Kidney epithelial cell (primary cell): Measurements from ENCODE around the gene PPP1CC. TPM values are rescaled to one million over a fixed set of nuclear protein-coding genes. Genes with fewer than 3 reads are reported as not detected.

Source experiments
- DNase-seq: peaks from one replicate; pipeline ENCODE4 v3.0.0-alpha.2; 2010; ENCODE audit warnings: low read depth
- H3K27me3 ChIP-seq: 2 replicates; pipeline ENCODE4 v1.6.0; 2011; ENCODE audit warnings: low read length; ENCODE audit not compliant: control insufficient read depth, insufficient read depth
- H3K36me3 ChIP-seq: 2 replicates; pipeline ENCODE4 v1.5.1; 2011; ENCODE audit warnings: low read length; ENCODE audit not compliant: control insufficient read depth, insufficient read depth
- H3K4me3 ChIP-seq: 2 replicates; pipeline ENCODE4 v1.5.1; 2011; ENCODE audit warnings: low read depth, mild to moderate bottlenecking, control low read depth, low read length
- total RNA-seq: library from RNA; depleted of rRNA; stranded (reverse); fragments of >200 nt; gene quantifications from 2 replicates; pipeline ENCODE4 v1.2.3, GENCODE V29; 2015
- TF ChIP-seq, protein P1 (sequence below): IDR thresholded peaks from 2 replicates; pipeline ENCODE4 v1.5.1; 2011; ENCODE audit warnings: mild to moderate bottlenecking, moderate library complexity, low read length, control low read depth, inconsistent platforms; ENCODE audit not compliant: insufficient read depth, poor library complexity, severe bottlenecking

PPP1CC gene
- total RNA-seq, 1 donor from 2014 or later, result 93.1 TPM

GRCh38 chr12:110680032-110680431 is 62.7 kb downstream of the PPP1CC start:
- no peak for DNase-seq
- no peak overlapping the region for H3K4me3 ChIP-seq
- H3K36me3 ChIP-seq, result no peaks in the 10 kb centered on the region
- no peaks in the 10 kb centered on the region for H3K27me3 ChIP-seq
- TF ChIP-seq, protein P1, sequence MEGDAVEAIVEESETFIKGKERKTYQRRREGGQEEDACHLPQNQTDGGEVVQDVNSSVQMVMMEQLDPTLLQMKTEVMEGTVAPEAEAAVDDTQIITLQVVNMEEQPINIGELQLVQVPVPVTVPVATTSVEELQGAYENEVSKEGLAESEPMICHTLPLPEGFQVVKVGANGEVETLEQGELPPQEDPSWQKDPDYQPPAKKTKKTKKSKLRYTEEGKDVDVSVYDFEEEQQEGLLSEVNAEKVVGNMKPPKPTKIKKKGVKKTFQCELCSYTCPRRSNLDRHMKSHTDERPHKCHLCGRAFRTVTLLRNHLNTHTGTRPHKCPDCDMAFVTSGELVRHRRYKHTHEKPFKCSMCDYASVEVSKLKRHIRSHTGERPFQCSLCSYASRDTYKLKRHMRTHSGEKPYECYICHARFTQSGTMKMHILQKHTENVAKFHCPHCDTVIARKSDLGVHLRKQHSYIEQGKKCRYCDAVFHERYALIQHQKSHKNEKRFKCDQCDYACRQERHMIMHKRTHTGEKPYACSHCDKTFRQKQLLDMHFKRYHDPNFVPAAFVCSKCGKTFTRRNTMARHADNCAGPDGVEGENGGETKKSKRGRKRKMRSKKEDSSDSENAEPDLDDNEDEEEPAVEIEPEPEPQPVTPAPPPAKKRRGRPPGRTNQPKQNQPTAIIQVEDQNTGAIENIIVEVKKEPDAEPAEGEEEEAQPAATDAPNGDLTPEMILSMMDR, result no peak

GRCh38 chr12:110679201-110679600 is 63.5 kb downstream of the PPP1CC start:
- H3K36me3 ChIP-seq, result no peaks in the 10 kb centered on the region
- TF ChIP-seq, protein P1, result no peak
- no peak for DNase-seq
- H3K27me3 ChIP-seq, result no peaks in the 10 kb centered on the region
- no peak overlapping the region for H3K4me3 ChIP-seq

- TF ChIP-seq, protein P1, result no peak
These were observed 64.7 kb downstream of the PPP1CC start for GRCh38 chr12:110677982-110678381.

DNA sequence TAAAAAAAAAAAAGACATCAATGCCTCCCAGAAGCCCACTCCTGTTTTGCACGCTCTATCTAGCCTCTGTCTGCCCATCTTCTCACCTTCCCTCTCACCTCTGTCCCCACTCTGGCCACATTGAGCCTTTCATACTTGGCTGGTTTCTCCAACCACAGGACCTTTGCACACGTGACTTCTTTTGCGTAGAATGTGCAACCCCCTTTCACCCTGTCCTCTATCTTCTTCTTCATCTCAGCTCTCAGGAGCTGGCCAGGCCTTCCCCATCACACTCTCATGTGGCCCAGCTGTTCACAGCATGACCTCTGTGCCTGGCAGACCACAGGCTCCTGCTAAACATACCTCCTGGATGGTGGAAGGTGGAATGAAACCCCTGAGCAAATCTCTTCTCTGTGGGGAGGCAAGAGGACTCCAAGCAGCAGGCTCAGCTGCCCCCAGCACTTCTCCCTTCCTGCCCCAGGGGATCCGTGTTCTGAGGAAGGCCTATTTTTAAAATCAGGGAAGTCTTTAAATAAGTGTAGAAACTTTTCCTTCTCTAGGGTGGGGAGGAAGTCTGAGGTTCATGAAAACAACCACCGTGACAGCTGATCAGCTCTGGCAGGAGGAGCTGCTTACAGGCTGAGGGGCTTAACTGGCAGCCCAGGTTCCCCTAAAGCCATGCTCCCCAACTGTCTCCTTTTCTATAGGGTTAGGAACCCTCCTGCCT is 65.3 kb downstream of the PPP1CC start:
- Histone ChIP-seq H3K27me3 (no peaks in the 10 kb centered on the region), H3K36me3 (no peaks in the 10 kb centered on the region), H3K4me3 (no peak overlapping the region)
- DNase-seq, result no peak
- TF ChIP-seq, protein P1, result no peak

More at GRCh38 chr12:110677982-110678381, 64.7 kb downstream of the PPP1CC start:
- no peak for DNase-seq
- Histone ChIP-seq H3K4me3 (no peak overlapping the region), H3K27me3 (no peaks in the 10 kb centered on the region), H3K36me3 (no peaks in the 10 kb centered on the region)

- H3K36me3 ChIP-seq, result no peaks in the 10 kb centered on the region
- H3K27me3 ChIP-seq, result no peaks in the 10 kb centered on the region
- TF ChIP-seq, protein P1, result no peak
- no peak for DNase-seq
- no peak overlapping the region for H3K4me3 ChIP-seq
These were observed 66.5 kb downstream of the PPP1CC start for GRCh38 chr12:110676171-110676570.
